Stimulated activated CD8-positive, alpha-beta memory T cell treated with anti-CD3 and anti-CD28 coated beads, Interleukin-7, amount 100 ng/mL, for 1 hour (primary cell): Measurements from ENCODE around the gene FN3K.

Source experiments
- DNase-seq, 2 donors: peaks; one replicate each; pipeline ENCODE4 v3.0.0-alpha.2; 2020; ENCODE audit warnings: low read depth in 2 of 2

The FN3K gene

DNA sequence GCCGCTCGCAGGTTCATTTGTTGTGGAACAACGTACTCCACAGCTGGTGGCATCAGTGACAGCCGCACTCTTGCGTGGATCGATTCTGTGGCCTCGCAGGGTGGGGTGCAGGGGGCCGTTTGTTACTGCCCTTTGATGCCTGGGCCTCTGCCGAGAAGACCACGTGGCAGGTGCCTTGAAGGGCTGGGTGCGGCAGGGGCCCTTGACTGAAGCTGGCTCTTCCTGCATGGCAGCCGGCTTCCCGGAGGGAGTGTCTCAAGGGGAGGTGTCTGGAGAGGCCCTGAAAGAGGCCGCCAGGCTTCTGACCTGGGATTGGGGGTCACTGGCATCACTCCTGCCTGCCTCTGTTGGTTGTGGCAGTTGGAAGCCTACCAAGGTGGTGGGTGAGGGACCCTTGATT, 60.2 kb downstream of the FN3K start:
- DNase-seq, result no peak

DNA sequence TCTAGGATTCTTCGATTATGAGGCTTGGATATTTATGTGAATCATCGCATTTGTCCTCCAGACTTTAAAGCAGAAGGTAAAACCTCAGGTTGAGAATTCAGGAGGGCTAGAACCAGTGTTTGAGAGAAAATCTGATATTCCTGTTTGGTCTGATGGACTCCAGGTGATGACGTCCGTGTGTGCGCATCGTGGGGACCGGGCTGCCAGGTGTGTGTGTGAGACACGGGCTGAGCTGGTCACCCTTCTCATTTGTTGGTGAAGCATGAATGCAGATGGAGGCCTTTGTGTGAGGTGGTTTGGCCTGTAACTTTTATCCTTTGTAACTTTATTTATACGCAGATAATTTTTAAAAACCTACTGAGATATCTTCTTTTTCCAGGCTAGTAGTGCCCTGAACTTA, 61.6 kb downstream of the FN3K start:
- DNase-seq, result no peak

DNA sequence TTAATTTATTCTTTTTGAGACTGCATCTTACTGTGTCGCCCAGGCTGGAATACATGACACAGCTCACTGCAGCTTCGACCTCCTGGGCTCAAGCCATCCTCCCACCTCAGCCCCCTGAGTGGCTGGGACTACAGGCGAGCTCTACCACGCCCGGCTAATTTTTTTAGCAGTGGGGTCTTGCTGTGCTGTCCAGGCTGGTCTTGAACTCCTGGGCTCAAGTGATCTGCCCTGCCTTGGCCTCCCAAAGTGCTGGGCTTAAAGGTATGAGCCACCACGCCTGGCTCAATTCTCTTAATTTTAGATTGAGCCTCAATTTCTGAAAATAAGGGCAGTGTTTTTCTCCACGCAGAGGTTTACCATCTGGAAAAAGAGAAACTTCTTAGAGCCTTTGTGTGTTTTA, 63.3 kb downstream of the FN3K start:
- DNase-seq, result no peak

- no peak for DNase-seq
These were observed 64.2 kb downstream of the FN3K start for GRCh38 chr17:82799591-82799990.
